HG02571 (cell line): ENCODE results near the gene CNOT2.
"Not testable (repeated sequence)": the region's sequence is repeated elsewhere in the genome, so short reads cannot be mapped to it uniquely, and the experiment has no call there.

Experiments used
- ATAC-seq: cut with Tn5 transposase; IDR thresholded peaks from one replicate; pipeline ENCODE4 v1.9.1; 2021; ENCODE audit warnings: mild to moderate bottlenecking, moderate library complexity; ENCODE audit not compliant: unreplicated experiment

CNOT2 gene

GRCh38 chr12:70359458-70360197 is 116.4 kb downstream of the CNOT2 start:
- ATAC-seq = no peak

DNA sequence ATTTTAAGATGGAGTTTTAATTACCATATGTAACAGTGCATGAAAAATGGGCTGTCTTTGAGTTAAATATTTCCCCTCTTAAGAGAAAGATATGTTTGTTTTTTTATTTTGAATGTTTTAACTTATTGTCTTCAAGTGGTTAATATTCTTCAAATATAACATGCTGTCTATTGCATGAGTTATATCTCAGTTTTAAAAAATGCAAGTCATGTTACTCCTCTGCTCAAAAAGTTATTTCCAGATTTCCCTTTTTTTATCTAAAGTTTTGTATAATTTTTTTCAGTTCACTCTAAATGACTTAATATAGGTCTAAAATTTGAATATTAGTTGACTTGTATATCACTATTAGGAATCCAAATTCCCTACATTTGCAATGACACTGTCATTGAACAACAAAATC is 117.0 kb downstream of the CNOT2 start:
- no peak for ATAC-seq

DNA sequence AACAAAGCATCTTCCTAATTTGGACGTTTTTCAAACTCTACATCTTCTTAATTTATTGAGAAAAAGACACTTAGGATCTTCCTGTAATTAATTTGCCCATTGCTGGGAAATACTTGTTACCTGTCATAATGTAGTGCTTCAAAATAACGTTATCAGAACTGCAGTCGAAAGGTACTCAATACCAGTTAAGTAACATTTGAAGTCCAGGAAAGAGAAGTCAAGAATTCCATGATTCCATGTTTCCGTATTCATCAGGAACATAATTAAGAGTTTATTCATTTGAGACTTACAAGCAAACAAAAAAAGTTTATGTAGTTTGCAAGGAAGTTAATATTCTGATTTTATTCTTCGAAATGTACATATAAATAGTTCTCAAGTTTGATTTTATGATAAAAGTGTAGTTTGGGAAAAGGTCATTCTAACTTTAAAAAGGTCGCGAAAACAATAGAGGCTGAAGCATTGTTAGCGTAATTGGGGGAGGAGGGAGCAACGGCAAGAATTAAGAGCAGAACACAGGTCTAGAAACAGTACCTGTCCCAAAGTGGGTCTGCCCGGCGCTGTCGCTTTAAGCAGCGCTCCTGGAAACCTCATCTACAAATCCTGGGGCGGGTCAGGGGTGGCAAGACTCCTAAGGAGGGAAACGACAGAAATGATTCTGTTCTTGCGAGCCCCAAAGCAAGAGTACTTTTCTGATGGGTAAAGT is 121.6 kb downstream of the CNOT2 start:
- no peak for ATAC-seq

- ATAC-seq = no peak
Observed at GRCh38 chr12:70365398-70365647, 122.1 kb downstream of the CNOT2 start.

- peak; percentile 90 for ATAC-seq
Observed at GRCh38 chr12:70365648-70366518, 122.7 kb downstream of the CNOT2 start, which contains the start of gene KCNMB4. KCNMB4 (plus strand) TSS chr12:70366290; CDS start chr12:70366735, 445 bp downstream.

- ATAC-seq = peak; percentile 36
Observed at GRCh38 chr12:70366581-70367257, 123.5 kb downstream of the CNOT2 start.

GRCh38 chr12:70367258-70368141 is 124.3 kb downstream of the CNOT2 start:
- no peak for ATAC-seq

DNA sequence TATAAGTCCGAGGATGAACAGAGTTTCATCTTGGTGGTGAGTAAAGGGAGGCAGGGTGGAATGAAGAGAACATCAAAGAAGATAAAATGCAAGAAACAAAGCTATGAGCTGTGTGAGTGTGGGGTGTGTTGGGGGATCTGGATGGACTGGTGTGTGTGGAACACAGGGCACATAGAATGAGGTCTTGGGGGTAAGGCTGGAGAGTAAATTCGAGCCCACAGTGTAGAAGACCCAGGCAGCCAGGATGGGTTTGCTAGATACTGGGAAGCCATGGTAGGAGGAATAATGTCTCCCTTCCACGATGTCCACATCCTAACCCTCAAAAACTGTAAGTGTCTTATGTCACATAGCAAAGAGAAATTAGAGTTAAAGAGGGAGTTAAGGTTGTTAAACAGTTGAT is 129.6 kb downstream of the CNOT2 start:
- ATAC-seq = no peak

DNA sequence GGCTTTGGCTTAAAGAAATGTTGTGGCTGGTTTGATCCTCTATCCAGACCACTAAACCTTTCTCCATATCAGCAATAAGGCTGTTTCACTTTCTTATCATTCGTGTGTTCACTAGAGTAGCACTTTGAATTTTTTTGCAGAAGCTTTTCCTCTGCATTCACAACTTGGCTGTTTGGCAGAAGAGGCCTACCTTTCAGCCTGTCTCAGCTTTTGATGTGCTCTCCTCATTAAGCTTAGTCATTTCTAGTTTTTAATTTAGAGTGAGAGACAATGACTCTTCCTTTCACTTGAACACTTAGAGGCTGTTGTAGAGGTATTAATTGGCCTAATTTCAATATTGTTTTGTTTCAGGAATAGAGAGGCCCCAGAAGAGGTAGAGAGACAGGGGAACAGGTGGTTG is 136.6 kb downstream of the CNOT2 start:
- ATAC-seq = no peak

GRCh38 chr12:70383484-70383883 is 140.3 kb downstream of the CNOT2 start:
- no peak for ATAC-seq

- no peak for ATAC-seq
Observed at GRCh38 chr12:70383886-70384285, 140.7 kb downstream of the CNOT2 start.

DNA sequence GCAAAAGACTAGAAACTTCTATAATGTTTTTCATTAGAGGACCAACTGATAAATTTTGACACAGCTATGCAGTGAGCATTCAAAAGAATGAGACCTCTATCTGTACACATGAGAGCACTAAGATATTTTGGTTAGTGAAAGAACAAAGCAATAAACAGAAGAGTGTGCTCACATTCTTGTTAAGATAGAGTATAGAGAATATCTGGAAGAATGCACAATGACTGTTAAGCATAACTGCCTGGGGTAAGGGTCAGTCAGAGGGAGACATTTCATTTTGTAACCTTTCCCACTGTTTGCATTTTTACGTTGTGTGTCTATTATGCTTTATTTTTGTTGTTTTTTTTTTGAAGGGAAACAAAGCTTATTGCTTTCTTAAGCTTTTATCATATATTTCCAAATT is 143.5 kb downstream of the CNOT2 start:
- ATAC-seq = no peak

DNA sequence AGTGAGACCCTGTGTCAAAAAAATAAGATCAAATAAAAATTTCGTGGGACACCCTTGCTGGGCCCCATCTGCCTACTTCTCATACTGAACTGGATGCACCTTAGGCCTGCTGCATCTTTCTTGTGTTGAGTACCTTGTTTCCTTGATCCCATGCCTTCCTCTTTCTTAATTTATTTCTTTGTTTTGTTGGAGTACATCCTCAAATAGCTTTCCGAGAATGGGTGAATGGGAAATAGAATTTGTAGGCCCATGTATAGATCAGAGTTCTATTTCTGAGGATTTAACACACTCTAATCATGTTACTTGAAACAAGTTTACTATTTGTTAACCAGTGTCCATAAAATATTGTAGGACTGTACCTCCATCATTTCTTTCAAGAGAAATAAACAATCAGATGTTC is 146.4 kb downstream of the CNOT2 start:
- no peak for ATAC-seq

GRCh38 chr12:70392631-70393030 is 149.4 kb downstream of the CNOT2 start:
- not testable (repeated sequence) for ATAC-seq

DNA sequence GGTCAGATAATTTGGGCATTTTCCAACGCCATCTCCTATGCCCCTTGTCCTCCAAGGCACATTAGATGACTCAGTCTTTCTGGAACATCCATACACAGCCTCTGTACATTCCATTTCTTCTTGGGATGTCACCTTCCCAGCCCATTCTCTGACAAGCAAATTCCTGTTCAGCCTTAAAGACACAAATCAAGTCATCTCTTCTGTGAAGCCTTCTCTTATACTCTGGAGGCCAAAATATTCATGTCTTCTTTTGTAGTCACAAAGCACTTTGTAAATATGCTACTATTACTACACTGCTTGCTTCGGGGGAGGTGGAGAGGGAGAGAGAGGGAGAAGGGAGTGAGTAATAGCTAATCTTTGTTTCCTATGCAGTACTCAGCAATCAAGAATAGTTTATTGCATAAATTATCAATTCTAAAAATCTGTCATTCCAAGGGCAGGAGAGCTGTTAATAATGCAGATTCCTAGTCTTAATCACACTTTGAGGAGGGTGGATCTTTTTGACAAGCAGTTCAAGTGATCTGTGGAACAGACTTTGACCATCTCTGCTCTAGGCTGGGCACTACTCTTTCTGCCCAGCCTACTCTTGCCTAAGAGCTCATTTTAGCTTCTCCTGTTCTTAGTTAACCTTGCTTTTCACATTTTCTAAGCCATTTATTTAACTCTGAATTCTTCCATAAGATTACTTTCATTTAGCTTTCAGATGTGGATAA is 150.7 kb downstream of the CNOT2 start:
- no peak for ATAC-seq

DNA sequence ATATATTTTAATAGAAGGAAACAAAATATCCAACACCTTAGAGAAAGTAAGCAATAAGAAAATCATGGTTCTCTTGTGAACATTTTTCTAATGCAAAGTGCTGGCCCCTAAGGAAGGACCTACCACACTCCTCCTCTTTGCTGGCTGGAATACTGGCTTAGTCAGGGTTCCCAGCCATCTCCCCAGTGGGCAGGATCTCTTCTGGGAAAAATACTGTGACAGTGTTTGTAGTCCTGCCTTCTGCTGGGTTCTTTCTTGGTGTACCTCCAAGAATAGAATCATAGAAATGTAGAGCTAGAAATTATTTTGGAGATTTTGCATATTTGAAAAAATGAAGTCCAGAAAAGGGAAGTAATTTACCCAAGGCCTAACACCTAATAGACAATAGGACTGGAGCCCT is 154.8 kb downstream of the CNOT2 start:
- ATAC-seq = no peak

- ATAC-seq = no peak
Observed at GRCh38 chr12:70398862-70399261, 155.6 kb downstream of the CNOT2 start.

- no peak for ATAC-seq
Observed at GRCh38 chr12:70399311-70399710, 156.1 kb downstream of the CNOT2 start.

GRCh38 chr12:70400124-70400523 is 156.9 kb downstream of the CNOT2 start:
- ATAC-seq = no peak

GRCh38 chr12:70402597-70402996 is 159.4 kb downstream of the CNOT2 start:
- no peak for ATAC-seq
